A549 (cell line): ENCODE data around the gene ATP5ME. TPM values are rescaled to one million over a fixed set of nuclear protein-coding genes. Genes with fewer than 3 reads are reported as not detected.

Experiments used
- ATAC-seq, 2 experiments: fragments of 200-7000 bp in 1 of 2; fragments of >200 bp in 1 of 2; cut with Nextera tagmentation in 1 of 2; cut with Tn5 transposase in 1 of 2; 3 replicates each; pipeline versions ENCODE4 v1.8.0 to v1.9.1; 2018 to 2020; ENCODE audit warnings: mild to moderate bottlenecking in 1 of 2, moderate library complexity in 1 of 2
- CTCF ChIA-PET: fragments of 300-600 bp; sonication (Branson Sonifier 250); formaldehyde crosslinking; extraction: SDS; loops from one replicate; lab custom pipeline; 2021; ENCODE audit warnings: antibody characterized with exemption, inconsistent platforms; lab: Yijun Ruan, JAX
- POLR2A ChIA-PET: fragments of 350-600 bp; formaldehyde crosslinking; extraction: SDS; loops from one replicate; lab custom pipeline; 2021; ENCODE audit warnings: antibody characterized with exemption, inconsistent platforms; lab: Yijun Ruan, JAX
- DNase-seq, 2 experiments: peaks; one replicate each; pipeline versions ENCODE4 v3.0.0 to v3.0.0-alpha.2; 2011 to 2016; ENCODE audit warnings: low read depth in 1 of 2, low spot score in 1 of 2
- FAIRE-seq: peaks from 2 replicates; lab custom pipeline; 2011; peaks lifted over from hg19 to GRCh38; lab: Jason Lieb, UNC
- H3K27ac ChIP-seq, 2 experiments: fragments of >200 bp; sonication (Bioruptor Twin); formaldehyde crosslinking; 3 replicates each; pipeline ENCODE4 v1.5.1; 2016 to 2017
- H3K4me1 ChIP-seq: fragments of >200 bp; sonication (Bioruptor Twin); formaldehyde crosslinking; 3 replicates; pipeline ENCODE4 v1.6.1; 2016
- H3K4me2 ChIP-seq: fragments of >200 bp; sonication (Bioruptor Twin); formaldehyde crosslinking; 3 replicates; pipeline ENCODE4 v1.6.1; 2016
- H3K4me3 ChIP-seq: fragments of >200 bp; sonication (Bioruptor Twin); formaldehyde crosslinking; 3 replicates; pipeline ENCODE4 v1.5.1; 2016
- H3K9me3 ChIP-seq: fragments of >200 bp; sonication (Bioruptor Twin); formaldehyde crosslinking; 3 replicates; pipeline ENCODE4 v1.6.1; 2016
- BHLHE40 ChIP-seq: IDR thresholded peaks from 2 replicates; pipeline ENCODE4 v1.6.1; 2012; ENCODE audit warnings: low read depth, low read length, inconsistent platforms
- CBX2 ChIP-seq: fragments of 200-600 bp; sonication (generic); IDR thresholded peaks from 2 replicates; pipeline ENCODE4 v1.6.1; 2016; ENCODE audit warnings: low read depth, mild to moderate bottlenecking, borderline replicate concordance
- CEBPB ChIP-seq, 2 experiments: fragments of >200 bp in 1 of 2; sonication (Bioruptor Twin) in 1 of 2; formaldehyde crosslinking in 1 of 2; IDR thresholded peaks; 2 replicates each; pipeline ENCODE4 v1.6.1; 2012 to 2016
- EP300 ChIP-seq, 2 experiments: fragments of >200 bp; sonication (Bioruptor Twin); formaldehyde crosslinking; IDR thresholded peaks; 2 replicates in 1 of 2; 3 replicates in 1 of 2; pipeline ENCODE4 v1.6.1; 2016 to 2017
- ESRRA ChIP-seq: fragments of 150-350 bp; IDR thresholded peaks from 2 replicates; pipeline ENCODE4 v1.6.1; 2014; ENCODE audit warnings: mild to moderate bottlenecking, low read length, borderline replicate concordance
- FOSB ChIP-seq: fragments of 250-450 bp; sonication (Bioruptor Pico); IDR thresholded peaks from 2 replicates; pipeline ENCODE4 v1.5.0; 2020; ENCODE audit warnings: mild to moderate bottlenecking, moderate library complexity
- FOXS1 ChIP-seq: fragments of 250-450 bp; sonication (Bioruptor Pico); IDR thresholded peaks from 2 replicates; pipeline ENCODE4 v1.5.0; 2020; ENCODE audit warnings: mild to moderate bottlenecking, moderate library complexity
- HDAC2 ChIP-seq: fragments of 200-600 bp; sonication (generic); IDR thresholded peaks from 2 replicates; pipeline ENCODE4 v1.6.1; 2016
- JUN ChIP-seq, 2 experiments: fragments of >200 bp; sonication (Bioruptor Twin); formaldehyde crosslinking; IDR thresholded peaks; 2 replicates in 1 of 2; 3 replicates in 1 of 2; pipeline ENCODE4 v1.6.1; 2016 to 2017
- KDM5A ChIP-seq: fragments of 200-600 bp; sonication (generic); IDR thresholded peaks from 2 replicates; pipeline ENCODE4 v1.6.1; 2016; ENCODE audit warnings: antibody characterized with exemption, mild to moderate bottlenecking
- MAFK ChIP-seq: fragments of 450-650 bp; IDR thresholded peaks from 2 replicates; pipeline ENCODE4 v1.6.1; 2014; ENCODE audit not compliant: partially characterized antibody
- MYC ChIP-seq: IDR thresholded peaks from 2 replicates; pipeline ENCODE4 v1.6.1; 2012; ENCODE audit warnings: mild to moderate bottlenecking, inconsistent platforms, low read length, improper control_type of control experiment, borderline replicate concordance
- POLR2AphosphoS2 ChIP-seq: conservative IDR thresholded peaks from 2 replicates; pipeline ENCODE4 v1.6.1; 2012; ENCODE audit warnings: low read length, improper control_type of control experiment, inconsistent platforms
- RAD21 ChIP-seq, 2 experiments: fragments of >200 bp in 1 of 2; sonication (Bioruptor Twin) in 1 of 2; formaldehyde crosslinking in 1 of 2; IDR thresholded peaks in 1 of 2; conservative IDR thresholded peaks in 1 of 2; 2 replicates in 1 of 2; 3 replicates in 1 of 2; pipeline ENCODE4 v1.6.1; 2012 to 2018; ENCODE audit warnings: inconsistent platforms in 1 of 2
- RARB ChIP-seq: fragments of 250-450 bp; sonication (Bioruptor Pico); IDR thresholded peaks from 2 replicates; pipeline ENCODE4 v1.8.0; 2021; ENCODE audit warnings: mild to moderate bottlenecking, moderate library complexity
- RCOR1 ChIP-seq: fragments of 150-350 bp; IDR thresholded peaks from 2 replicates; pipeline ENCODE4 v1.6.1; 2014; ENCODE audit warnings: antibody characterized with exemption, low read length, low read depth
- SMC3 ChIP-seq: fragments of >200 bp; sonication (Bioruptor Twin); formaldehyde crosslinking; IDR thresholded peaks from 3 replicates; pipeline ENCODE4 v1.6.1; 2018; ENCODE audit warnings: inconsistent platforms
- TFCP2L1 ChIP-seq: fragments of 250-450 bp; sonication (Bioruptor Pico); IDR thresholded peaks from 2 replicates; pipeline ENCODE4 v1.5.0; 2021; ENCODE audit warnings: mild to moderate bottlenecking
- ZNF302 ChIP-seq: fragments of 250-450 bp; sonication (Bioruptor Pico); IDR thresholded peaks from 2 replicates; pipeline ENCODE4 v1.9.0; 2021; ENCODE audit warnings: inconsistent platforms, mild to moderate bottlenecking, moderate library complexity
- WGBS: methylation state at CpG from one replicate; pipeline ENCODE4 v1.1.6; 2017; ENCODE audit errors: missing lambda C conversion rate; 5-methylcytosine and 5-hydroxymethylcytosine counted together
- polyA plus RNA-seq, 4 experiments: library from polyadenylated mRNA; depleted of rRNA in 3 of 4; stranded (reverse); fragments of >200 nt; fragmentation: RNase III in 1 of 4; extraction: RNeasy Plus Mini Kit Qiagen cat#74134 plus additional on column Dnase treatment in 1 of 4; gene quantifications; 2 replicates in 3 of 4; 3 replicates in 1 of 4; pipeline ENCODE4 v1.2.3, GENCODE V29; 2011 to 2017
- TF ChIP-seq, protein P1 (sequence below): fragments of 250-450 bp; sonication (Bioruptor Pico); IDR thresholded peaks from 2 replicates; pipeline ENCODE4 v1.5.0; 2021; ENCODE audit warnings: mild to moderate bottlenecking, moderate library complexity, borderline replicate concordance
- TF ChIP-seq, protein P2 (sequence below): fragments of 200-600 bp; sonication (generic); IDR thresholded peaks from 2 replicates; pipeline ENCODE4 v1.6.1; 2016; ENCODE audit warnings: antibody characterized with exemption, mild to moderate bottlenecking, moderate library complexity
- TF ChIP-seq, protein P3 (sequence below): IDR thresholded peaks from 2 replicates; pipeline ENCODE4 v1.6.1; 2012

ATP5ME gene
- polyA plus RNA-seq, 2 of the 4 experiments (the other 2 are of a cell fraction) = 198 to 659 TPM

DNA sequence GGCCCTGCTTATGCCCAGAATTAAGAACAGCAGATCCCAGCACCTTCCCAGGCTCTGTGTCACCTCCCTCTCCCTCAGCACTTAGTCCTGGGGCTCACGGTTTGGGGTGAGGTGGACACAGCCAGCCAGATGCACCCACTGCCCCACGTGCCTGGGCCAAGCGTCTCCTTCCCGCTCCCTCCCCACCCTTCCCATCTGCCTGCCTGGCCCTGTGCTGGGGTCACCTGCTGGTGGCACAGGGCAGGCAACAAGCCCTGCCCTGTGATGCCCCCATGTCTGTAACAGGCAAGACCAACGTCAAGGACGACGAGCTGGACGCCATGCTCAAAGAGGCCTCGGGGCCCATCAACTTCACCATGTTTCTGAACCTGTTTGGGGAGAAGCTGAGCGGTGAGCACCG is 5.6 kb upstream of the ATP5ME start (continued):
- TF ChIP-seq, protein P1, sequence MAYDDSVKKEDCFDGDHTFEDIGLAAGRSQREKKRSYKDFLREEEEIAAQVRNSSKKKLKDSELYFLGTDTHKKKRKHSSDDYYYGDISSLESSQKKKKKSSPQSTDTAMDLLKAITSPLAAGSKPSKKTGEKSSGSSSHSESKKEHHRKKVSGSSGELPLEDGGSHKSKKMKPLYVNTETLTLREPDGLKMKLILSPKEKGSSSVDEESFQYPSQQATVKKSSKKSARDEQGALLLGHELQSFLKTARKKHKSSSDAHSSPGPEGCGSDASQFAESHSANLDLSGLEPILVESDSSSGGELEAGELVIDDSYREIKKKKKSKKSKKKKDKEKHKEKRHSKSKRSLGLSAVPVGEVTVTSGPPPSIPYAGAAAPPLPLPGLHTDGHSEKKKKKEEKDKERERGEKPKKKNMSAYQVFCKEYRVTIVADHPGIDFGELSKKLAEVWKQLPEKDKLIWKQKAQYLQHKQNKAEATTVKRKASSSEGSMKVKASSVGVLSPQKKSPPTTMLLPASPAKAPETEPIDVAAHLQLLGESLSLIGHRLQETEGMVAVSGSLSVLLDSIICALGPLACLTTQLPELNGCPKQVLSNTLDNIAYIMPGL (CRISPR knock-in tag) = no peak
- TF ChIP-seq ESRRA (no peak), RARB (no peak), KDM5A (no peak), TFCP2L1 (CRISPR knock-in tag) (no peak), FOXS1 (no peak), SMC3 (no peak), EP300 (IDR thresholded peaks at IDR 0.05) (no peak), MYC (no peak)

DNA sequence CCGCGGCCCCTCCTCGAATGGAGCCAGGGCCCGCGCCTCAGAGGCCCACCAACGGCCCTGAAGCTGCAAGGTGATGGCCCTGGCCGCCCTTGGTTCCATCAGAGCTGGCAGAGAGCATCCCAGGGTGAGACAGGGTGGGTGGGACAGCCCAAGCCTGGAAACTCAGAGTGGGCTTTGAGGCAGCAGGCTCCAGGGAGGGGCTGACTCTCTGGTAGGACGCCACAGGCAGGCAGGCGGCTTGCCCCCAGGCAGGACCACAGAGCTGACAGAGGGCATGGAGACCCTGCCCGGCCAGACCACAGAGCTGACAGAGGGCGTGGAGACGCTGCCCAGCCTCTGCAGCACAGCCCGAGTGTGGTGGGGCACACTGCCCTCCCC is 5.0 kb upstream of the ATP5ME start:
- H3K27ac ChIP-seq = no peak overlapping the region
- DNase-seq = no peak
- 90% methylated on average over 2 of the region's 13 CpGs for WGBS
- no peak for ATAC-seq
- no peaks in the 10 kb centered on the region for H3K9me3 ChIP-seq
- H3K4me2 ChIP-seq = no peak overlapping the region
- CTCF ChIA-PET = interaction anchor here (0.7 kb wide), 1 partner anchor 133 kb away, joined by 3 read pairs; no protein-coding TSS in a partner anchor
- peaks cover 13% of the 10 kb centered on the region; the same call in 1 of the 3 replicates for H3K4me1 ChIP-seq
- no peak overlapping the region for H3K4me3 ChIP-seq
- TF ChIP-seq RCOR1 (no peak), FOXS1 (no peak)
- POLR2A ChIA-PET = interaction anchor here (1.1 kb wide), 1 partner anchor 8 kb away, joined by 4 read pairs; no protein-coding TSS in a partner anchor
- FAIRE-seq = no peak

DNA sequence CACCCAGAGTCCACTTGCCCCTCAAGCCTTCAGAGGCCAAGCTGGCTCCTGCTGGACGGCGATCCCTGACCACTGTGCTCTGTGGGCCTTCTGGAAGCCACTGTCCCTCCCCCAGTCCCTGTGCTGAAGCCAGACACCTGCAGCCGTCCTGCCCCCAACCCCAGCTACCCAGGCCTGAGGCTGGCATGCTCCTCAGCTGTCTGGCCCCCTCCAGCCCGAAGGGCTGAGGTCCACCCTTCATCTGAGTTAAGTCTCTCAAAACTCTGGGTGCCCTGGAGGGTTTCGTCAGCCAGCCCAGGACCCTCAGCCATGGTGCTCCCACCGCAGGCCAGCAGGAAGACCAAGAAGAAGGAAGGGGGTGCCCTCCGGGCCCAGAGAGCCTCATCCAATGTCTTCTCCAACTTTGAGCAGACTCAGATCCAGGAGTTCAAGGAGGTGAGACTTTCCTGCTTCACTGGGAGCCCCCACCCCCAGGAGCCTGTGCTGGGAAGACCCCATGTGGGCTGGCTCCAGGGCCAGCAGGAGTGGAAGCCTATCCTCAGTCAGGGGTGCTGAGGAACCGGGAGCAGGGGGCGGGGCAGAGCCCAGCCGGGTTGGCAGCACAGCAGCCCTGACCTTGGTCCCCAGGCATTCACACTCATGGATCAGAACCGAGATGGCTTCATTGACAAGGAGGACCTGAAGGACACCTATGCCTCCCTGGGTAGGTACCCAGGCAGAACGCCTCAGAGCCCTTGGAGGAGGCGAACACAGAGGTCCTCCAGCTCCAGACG is 4.4 kb upstream of the ATP5ME start:
- no peaks in the 10 kb centered on the region for H3K9me3 ChIP-seq
- DNase-seq = no peak
- TF ChIP-seq BHLHE40 = no peak
- no peak for TF ChIP-seq POLR2AphosphoS2
- TF ChIP-seq, protein P2, sequence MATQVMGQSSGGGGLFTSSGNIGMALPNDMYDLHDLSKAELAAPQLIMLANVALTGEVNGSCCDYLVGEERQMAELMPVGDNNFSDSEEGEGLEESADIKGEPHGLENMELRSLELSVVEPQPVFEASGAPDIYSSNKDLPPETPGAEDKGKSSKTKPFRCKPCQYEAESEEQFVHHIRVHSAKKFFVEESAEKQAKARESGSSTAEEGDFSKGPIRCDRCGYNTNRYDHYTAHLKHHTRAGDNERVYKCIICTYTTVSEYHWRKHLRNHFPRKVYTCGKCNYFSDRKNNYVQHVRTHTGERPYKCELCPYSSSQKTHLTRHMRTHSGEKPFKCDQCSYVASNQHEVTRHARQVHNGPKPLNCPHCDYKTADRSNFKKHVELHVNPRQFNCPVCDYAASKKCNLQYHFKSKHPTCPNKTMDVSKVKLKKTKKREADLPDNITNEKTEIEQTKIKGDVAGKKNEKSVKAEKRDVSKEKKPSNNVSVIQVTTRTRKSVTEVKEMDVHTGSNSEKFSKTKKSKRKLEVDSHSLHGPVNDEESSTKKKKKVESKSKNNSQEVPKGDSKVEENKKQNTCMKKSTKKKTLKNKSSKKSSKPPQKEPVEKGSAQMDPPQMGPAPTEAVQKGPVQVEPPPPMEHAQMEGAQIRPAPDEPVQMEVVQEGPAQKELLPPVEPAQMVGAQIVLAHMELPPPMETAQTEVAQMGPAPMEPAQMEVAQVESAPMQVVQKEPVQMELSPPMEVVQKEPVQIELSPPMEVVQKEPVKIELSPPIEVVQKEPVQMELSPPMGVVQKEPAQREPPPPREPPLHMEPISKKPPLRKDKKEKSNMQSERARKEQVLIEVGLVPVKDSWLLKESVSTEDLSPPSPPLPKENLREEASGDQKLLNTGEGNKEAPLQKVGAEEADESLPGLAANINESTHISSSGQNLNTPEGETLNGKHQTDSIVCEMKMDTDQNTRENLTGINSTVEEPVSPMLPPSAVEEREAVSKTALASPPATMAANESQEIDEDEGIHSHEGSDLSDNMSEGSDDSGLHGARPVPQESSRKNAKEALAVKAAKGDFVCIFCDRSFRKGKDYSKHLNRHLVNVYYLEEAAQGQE = no peak
- no peak for TF ChIP-seq CBX2
- TF ChIP-seq RAD21 (conservative IDR thresholded peaks at IDR 0.05 in 1 of 2, IDR thresholded peaks at IDR 0.05 in 1 of 2) = no peak
- no peak for TF ChIP-seq CEBPB (IDR thresholded peaks at IDR 0.05)
- TF ChIP-seq FOSB = no peak
- TF ChIP-seq JUN (IDR thresholded peaks at IDR 0.05) = no peak
- no peak for TF ChIP-seq RARB
- no peak for TF ChIP-seq MYC
- no peak for TF ChIP-seq ZNF302 (CRISPR knock-in tag)
- TF ChIP-seq, protein P3, sequence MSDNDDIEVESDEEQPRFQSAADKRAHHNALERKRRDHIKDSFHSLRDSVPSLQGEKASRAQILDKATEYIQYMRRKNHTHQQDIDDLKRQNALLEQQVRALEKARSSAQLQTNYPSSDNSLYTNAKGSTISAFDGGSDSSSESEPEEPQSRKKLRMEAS = no peak
- TF ChIP-seq MAFK = no peak
- TF ChIP-seq HDAC2 = no peak
- TF ChIP-seq, all 56 proteins: peak for 0
- Histone ChIP-seq H3K4me3 (no peak overlapping the region), H3K4me2 (no peak overlapping the region), H3K27ac (no peak overlapping the region), H3K4me1 (peaks cover 13% of the 10 kb centered on the region; the same call in 1 of the 3 replicates)
- WGBS = 73% methylated on average over 8 of the region's 14 CpGs
- no peak for FAIRE-seq
- ATAC-seq = no peak
- ChIA-PET CTCF (interaction anchor here (0.7 kb wide), 1 partner anchor 132 kb away, joined by 3 read pairs; no protein-coding TSS in a partner anchor), POLR2A (interaction anchor here (1.1 kb wide), 1 partner anchor 9 kb away, joined by 4 read pairs; no protein-coding TSS in a partner anchor)
